ENCODE measurements around the gene RSKR. TPM values are rescaled to one million over a fixed set of nuclear protein-coding genes. Genes with fewer than 3 reads are reported as not detected.
"Not testable (repeated sequence)": the region's sequence is repeated elsewhere in the genome, so short reads cannot be mapped to it uniquely, and the experiment has no call there.

Gene RSKR
- total and polyA plus RNA-seq, 4 donors, result 0.13 to 15.7 (median 4.6) TPM

DNA sequence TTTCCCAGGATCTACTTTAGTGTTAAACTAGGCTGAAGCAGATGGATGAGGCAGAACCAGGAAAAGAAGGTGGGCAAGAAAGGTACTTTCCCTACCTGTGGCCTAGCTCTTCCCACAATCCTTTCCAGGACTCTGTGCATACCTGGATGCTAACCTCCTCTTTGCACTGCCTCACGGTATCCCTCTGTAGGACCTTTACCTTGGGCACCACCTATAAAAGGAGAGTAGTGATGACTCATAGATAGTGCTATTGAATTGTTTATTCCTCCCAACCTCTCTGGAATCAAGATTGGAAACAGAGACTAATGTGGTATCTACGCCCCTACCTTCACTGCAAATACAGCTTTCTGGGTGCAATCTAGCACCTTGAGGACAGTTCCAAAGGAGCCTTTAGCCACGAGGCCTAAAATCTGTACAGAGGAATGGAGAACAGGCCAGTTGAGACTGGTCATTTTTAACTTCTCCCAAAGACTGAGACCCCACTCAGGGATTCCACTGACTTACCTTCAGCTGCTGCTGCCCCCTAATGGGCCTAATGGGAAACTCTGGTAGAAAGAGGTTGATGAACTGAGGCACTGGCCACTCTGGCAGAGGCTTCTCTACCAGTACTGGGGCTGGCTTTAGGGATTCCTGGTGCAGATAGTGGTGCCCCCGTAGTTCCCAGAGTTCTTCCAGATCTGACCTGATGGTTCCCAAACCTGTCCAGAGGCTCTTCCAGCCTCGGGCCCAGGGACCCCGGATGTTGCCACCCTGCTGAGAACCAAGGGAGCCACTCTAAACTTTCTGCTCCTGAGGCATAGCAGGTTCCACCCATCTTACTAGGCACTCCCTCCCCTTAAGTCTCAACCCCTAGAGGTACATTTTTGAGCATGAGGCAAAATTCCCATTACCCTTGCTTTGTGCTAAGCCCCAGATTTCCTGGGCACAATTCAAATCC is 781 bp downstream of the RSKR start:
- 73 to 76% methylated on average over 6 of the region's 6 CpGs for WGBS, 2 donors
- Histone ChIP-seq H3K9me3 (ENCODE audit: control insufficient read depth, low read length) (no peaks in the 10 kb centered on the region), H3K27me3 (ENCODE audit: control insufficient read depth in 1 of 2, insufficient read depth in 2 of 2, low read length in 1 of 2) (no peaks in the 10 kb centered on the region), H3K36me3 (ENCODE audit: control insufficient read depth in 1 of 2, insufficient read depth in 2 of 2, low read length in 1 of 2) (peaks cover 0 to 11% of the 10 kb centered on the region in 2 donors), H3K4me3 (ENCODE audit: low read length in 2 of 2) (no peak overlapping the region), H3K27ac (ENCODE audit: low read depth in 1 of 2, low read length in 2 of 2) (no peak overlapping the region), H3K4me1 (ENCODE audit: control insufficient read depth in 1 of 2, insufficient read depth in 2 of 2, low read length in 2 of 2) (no peaks in the 10 kb centered on the region)
- intact Hi-C loops (cut with DNase I), result loop anchor here (2.0 to 5.0 kb wide), 4 partner anchors 66 to 121 kb away; no protein-coding TSS in a partner anchor
- ATAC-seq (ENCODE audit: low FRiP score) (peak; percentile 71), DNase-seq (no peak)

DNA sequence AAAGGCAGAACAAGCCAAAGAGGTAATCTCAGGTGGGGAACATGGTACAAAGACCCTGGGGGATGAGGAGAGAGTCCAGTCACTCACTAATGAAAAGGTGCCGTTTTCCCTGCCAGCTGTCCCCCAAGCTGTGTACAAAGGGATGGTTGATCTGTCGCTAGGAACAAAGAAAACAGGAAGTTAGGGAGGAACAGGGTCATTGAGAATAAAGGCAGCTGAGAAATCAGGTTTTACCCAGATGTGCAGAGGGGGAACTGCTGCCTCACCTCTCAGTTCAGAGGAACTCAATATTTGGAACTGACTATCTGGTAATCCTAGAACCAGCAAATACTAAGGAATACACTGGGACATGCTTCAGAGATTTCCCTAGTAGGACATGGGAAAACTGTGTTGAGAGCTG is 1.5 kb downstream of the RSKR start:
- H3K36me3 ChIP-seq (ENCODE audit: control insufficient read depth in 1 of 2, insufficient read depth in 2 of 2, low read length in 1 of 2), result peaks cover 0 to 11% of the 10 kb centered on the region in 2 donors
- no peak overlapping the region for H3K4me3 ChIP-seq (ENCODE audit: low read length in 2 of 2)
- H3K27ac ChIP-seq (ENCODE audit: low read depth in 1 of 2, low read length in 2 of 2), result no peak overlapping the region
- no peaks in the 10 kb centered on the region for H3K9me3 ChIP-seq (ENCODE audit: control insufficient read depth, low read length)
- no peaks in the 10 kb centered on the region for H3K4me1 ChIP-seq (ENCODE audit: control insufficient read depth in 1 of 2, insufficient read depth in 2 of 2, low read length in 2 of 2)
- intact Hi-C loops (cut with DNase I), result loop anchor here (2.0 to 5.0 kb wide), 4 partner anchors 65 to 120 kb away; no protein-coding TSS in a partner anchor
- WGBS, 2 donors, result 54 to 66% methylated on average over 2 of the region's 2 CpGs
- no peaks in the 10 kb centered on the region for H3K27me3 ChIP-seq (ENCODE audit: control insufficient read depth in 1 of 2, insufficient read depth in 2 of 2, low read length in 1 of 2)
- DNase-seq (no peak), ATAC-seq (ENCODE audit: low FRiP score) (peak; percentile 12)

GRCh38 chr17:28610376-28610775 is 3.6 kb downstream of the RSKR start:
- H3K9me3 ChIP-seq (ENCODE audit: control insufficient read depth, low read length), result no peaks in the 10 kb centered on the region
- H3K4me1 ChIP-seq (ENCODE audit: control insufficient read depth in 1 of 2, insufficient read depth in 2 of 2, low read length in 2 of 2), result no peaks in the 10 kb centered on the region
- no peak overlapping the region for H3K27ac ChIP-seq (ENCODE audit: low read depth in 1 of 2, low read length in 2 of 2)
- H3K36me3 ChIP-seq (ENCODE audit: control insufficient read depth in 1 of 2, insufficient read depth in 2 of 2, low read length in 1 of 2), result peaks cover 0 to 4% of the 10 kb centered on the region in 2 donors
- H3K27me3 ChIP-seq (ENCODE audit: control insufficient read depth in 1 of 2, insufficient read depth in 2 of 2, low read length in 1 of 2), result no peaks in the 10 kb centered on the region
- ATAC-seq (ENCODE audit: low FRiP score), result no peak
- H3K4me3 ChIP-seq (ENCODE audit: low read length in 2 of 2), result no peak overlapping the region
- no peak for DNase-seq
- intact Hi-C loops (cut with DNase I), result loop anchor here (5.0 kb wide), 3 partner anchors 63 to 118 kb away; no protein-coding TSS in a partner anchor
- 84 to 85% methylated on average over 8 of the region's 8 CpGs for WGBS, 2 donors

DNA sequence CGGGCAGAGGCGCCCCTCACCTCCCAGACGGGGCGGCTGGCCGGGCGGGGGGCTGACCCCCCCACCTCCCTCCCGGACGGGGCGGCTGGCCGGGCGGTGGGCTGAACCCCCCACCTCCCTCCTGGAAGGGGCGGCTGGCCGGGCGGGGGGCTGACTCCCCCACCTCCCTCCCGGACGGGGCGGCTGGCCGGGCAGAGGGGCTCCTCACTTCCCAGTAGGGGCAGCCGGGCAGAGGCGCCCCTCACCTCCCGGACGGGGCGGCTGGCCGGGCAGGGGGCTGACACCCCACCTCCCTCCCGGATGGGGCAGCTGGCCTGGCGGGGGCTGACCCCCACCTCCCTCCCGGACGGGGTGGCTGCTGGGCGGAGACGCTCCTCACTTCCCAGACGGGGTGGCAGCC is 10.0 kb downstream of the RSKR start:
- H3K27ac ChIP-seq (ENCODE audit: low read depth in 1 of 2, low read length in 2 of 2); intact Hi-C loops (cut with DNase I); H3K36me3 ChIP-seq (ENCODE audit: control insufficient read depth in 1 of 2, insufficient read depth in 2 of 2, low read length in 1 of 2); H3K9me3 ChIP-seq (ENCODE audit: control insufficient read depth, low read length); DNase-seq; ATAC-seq (ENCODE audit: low FRiP score); H3K4me3 ChIP-seq (ENCODE audit: low read length in 2 of 2); H3K27me3 ChIP-seq (ENCODE audit: control insufficient read depth in 1 of 2, insufficient read depth in 2 of 2, low read length in 1 of 2); H3K4me1 ChIP-seq (ENCODE audit: control insufficient read depth in 1 of 2, insufficient read depth in 2 of 2, low read length in 2 of 2): not testable (repeated sequence)
- WGBS, 2 donors, result 90 to 91% methylated on average over 10 to 31 of the region's 31 CpGs

DNA sequence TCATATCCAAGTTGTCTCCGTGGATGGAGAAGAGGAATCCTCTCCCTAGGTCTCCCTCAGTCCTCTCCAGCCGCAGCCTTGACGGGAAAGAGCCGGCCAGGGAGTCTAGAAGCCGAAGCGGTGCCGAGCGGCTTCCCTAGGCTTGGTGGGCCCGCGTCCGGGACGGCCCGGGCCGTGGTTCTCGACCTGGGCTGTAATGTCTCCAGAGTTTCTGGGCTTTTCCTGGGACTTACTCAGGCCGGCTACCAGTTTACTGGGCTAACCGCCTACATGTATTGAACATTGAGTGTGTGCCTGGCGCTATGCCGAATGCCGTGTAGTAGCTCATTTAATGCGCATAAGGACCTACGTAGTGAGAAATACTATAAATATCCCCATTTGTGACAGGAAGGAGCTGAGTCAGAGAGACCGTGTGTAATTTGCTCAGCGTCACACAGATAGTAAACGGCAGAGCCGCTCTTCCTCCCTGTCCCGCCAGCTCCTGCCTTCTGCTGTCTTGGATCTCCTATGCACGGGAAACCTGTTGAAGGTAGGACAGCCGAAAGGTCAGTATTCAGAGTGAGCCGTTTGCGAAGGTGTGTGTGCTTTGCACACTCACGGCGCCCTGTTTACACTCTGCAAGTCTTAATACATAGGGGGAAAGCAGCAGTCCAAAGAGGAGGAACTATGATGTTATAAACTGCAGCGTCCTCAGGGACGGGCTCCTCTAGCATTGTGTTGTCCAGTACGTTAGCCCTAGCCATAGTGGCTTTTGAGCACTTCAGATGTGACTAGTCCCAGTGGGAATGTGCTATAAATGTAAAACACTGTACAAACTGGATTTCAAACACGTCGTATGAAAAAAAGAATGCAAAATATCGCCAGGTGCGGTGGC is 14.4 kb downstream of the RSKR start:
- no peaks in the 10 kb centered on the region for H3K27me3 ChIP-seq (ENCODE audit: control insufficient read depth in 1 of 2, insufficient read depth in 2 of 2, low read length in 1 of 2)
- peak overlapping the region; percentile 29 to 77 for H3K4me3 ChIP-seq (ENCODE audit: low read length in 2 of 2)
- H3K27ac ChIP-seq (ENCODE audit: low read depth in 1 of 2, low read length in 2 of 2), result peak overlapping the region; percentile 23 to 94
- ATAC-seq (ENCODE audit: low FRiP score) (peak; percentile 81), DNase-seq (peak; percentile 80 to 93)
- intact Hi-C loops (cut with DNase I), result loop anchor here (2.0 to 5.0 kb wide), 2 partner anchors 47 kb away; partner anchors contain the start of gene UNC119 (in 2 of the 2)
- H3K4me1 ChIP-seq (ENCODE audit: control insufficient read depth in 1 of 2, insufficient read depth in 2 of 2, low read length in 2 of 2), result no peaks in the 10 kb centered on the region
- no peaks in the 10 kb centered on the region for H3K9me3 ChIP-seq (ENCODE audit: control insufficient read depth, low read length)
- no peaks in the 10 kb centered on the region for H3K36me3 ChIP-seq (ENCODE audit: control insufficient read depth in 1 of 2, insufficient read depth in 2 of 2, low read length in 1 of 2)
- WGBS, 2 donors, result 4 to 6% methylated on average over 40 of the region's 40 CpGs

DNA sequence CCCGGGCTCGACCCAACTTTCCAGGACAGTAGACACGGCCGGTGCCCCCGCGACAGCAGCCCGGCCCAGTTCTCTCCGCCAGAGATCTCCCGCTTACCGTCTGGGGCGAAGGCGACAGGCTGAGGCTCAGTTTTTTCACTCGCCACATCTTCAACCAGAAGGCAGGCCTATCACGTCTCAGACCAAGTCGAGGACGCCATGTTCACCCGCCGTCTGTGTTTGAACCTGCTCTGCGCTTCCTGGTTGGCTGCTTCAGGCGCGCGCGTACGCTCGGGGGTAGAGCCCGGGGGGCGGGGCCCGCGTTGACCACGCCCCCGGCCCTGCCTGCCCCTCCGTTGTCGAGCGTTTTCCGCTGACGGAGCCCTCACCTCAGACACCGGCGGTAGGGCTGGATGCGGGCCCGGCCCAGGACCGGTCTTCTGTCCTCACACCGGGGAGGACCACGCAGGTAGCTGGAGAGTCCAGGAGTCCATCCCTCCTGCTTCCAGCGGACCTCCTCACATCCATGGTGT is 15.1 kb downstream of the RSKR start, which contains the start of gene SPAG5:
SPAG5 (minus strand) TSS at position 227 of the 512 bp plus-strand sequence; CDS start at position 148, 79 bp downstream.
- DNase-seq (peak; percentile 95 to 97), ATAC-seq (ENCODE audit: low FRiP score) (peak; percentile 99)
- WGBS, 2 donors, result 1% methylated on average over 44 of the region's 44 CpGs
- no peaks in the 10 kb centered on the region for H3K36me3 ChIP-seq (ENCODE audit: control insufficient read depth in 1 of 2, insufficient read depth in 2 of 2, low read length in 1 of 2)
- H3K4me1 ChIP-seq (ENCODE audit: control insufficient read depth in 1 of 2, insufficient read depth in 2 of 2, low read length in 2 of 2), result no peaks in the 10 kb centered on the region
- H3K9me3 ChIP-seq (ENCODE audit: control insufficient read depth, low read length), result no peaks in the 10 kb centered on the region
- H3K4me3 ChIP-seq (ENCODE audit: low read length in 2 of 2), result peak within 1 kb of the TSS; percentile 29 to 77
- intact Hi-C loops (cut with DNase I), result loop anchor here (2.0 to 5.0 kb wide), 2 partner anchors 46 to 47 kb away; partner anchors contain the start of gene UNC119 (in 2 of the 2)
- H3K27ac ChIP-seq (ENCODE audit: low read depth in 1 of 2, low read length in 2 of 2), result peak within 1 kb of the TSS; percentile 23 to 94
- H3K27me3 ChIP-seq (ENCODE audit: control insufficient read depth in 1 of 2, insufficient read depth in 2 of 2, low read length in 1 of 2), result no peaks in the 10 kb centered on the region

DNA sequence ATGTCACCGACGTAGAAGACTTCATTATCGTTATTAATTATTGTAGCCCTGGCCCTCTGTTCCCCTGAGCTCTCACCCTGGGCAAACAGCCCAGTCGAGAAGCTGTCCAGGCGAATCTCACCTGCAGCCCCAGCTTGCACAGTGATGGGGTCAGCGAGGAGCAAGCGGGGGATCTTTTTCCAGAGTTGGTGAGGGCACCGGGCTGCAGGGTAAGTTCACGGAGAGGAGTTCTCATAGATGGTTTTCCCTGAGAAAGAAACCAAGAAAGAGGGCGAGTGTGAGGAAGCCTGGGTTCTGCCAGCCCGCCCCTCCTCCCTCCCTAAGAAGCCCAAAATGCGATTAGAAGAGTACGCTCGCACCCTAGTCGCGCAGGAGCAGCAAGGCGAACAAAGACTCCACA is 15.6 kb downstream of the RSKR start:
- ATAC-seq (ENCODE audit: low FRiP score) (no peak), DNase-seq (no peak)
- H3K36me3 ChIP-seq (ENCODE audit: control insufficient read depth in 1 of 2, insufficient read depth in 2 of 2, low read length in 1 of 2), result no peaks in the 10 kb centered on the region
- intact Hi-C loops (cut with DNase I), result loop anchor here (2.0 to 5.0 kb wide), 2 partner anchors 46 kb away; partner anchors contain the start of gene UNC119 (in 2 of the 2)
- H3K27ac ChIP-seq (ENCODE audit: low read depth in 1 of 2, low read length in 2 of 2), result no peak overlapping the region
- peak overlapping the region in 1 of 2 donors; percentile 4 for H3K4me3 ChIP-seq (ENCODE audit: low read length in 2 of 2)
- WGBS, 2 donors, result 1 to 2% methylated on average over 17 of the region's 17 CpGs
- H3K4me1 ChIP-seq (ENCODE audit: control insufficient read depth in 1 of 2, insufficient read depth in 2 of 2, low read length in 2 of 2), result no peaks in the 10 kb centered on the region
- no peaks in the 10 kb centered on the region for H3K27me3 ChIP-seq (ENCODE audit: control insufficient read depth in 1 of 2, insufficient read depth in 2 of 2, low read length in 1 of 2)
- no peaks in the 10 kb centered on the region for H3K9me3 ChIP-seq (ENCODE audit: control insufficient read depth, low read length)
